Peyer's patch (tissue), 4 donors: Measurements from ENCODE around the gene CD46. TPM values are rescaled to one million over a fixed set of nuclear protein-coding genes. Genes with fewer than 3 reads are reported as not detected.

Experiments used
- DNase-seq, 3 donors: peaks; one replicate each; pipeline ENCODE4 v3.0.0-alpha.2; 2017 to 2019
- H3K27ac ChIP-seq, 4 donors: fragments of 200-600 bp; sonication (generic); one replicate each; pipeline ENCODE4 v1.5.1; 2016 to 2019
- H3K27me3 ChIP-seq, 2 donors: fragments of 200-600 bp; sonication (generic); one replicate each; pipeline ENCODE4 v1.5.1; 2019
- H3K36me3 ChIP-seq, 3 donors: fragments of 200-600 bp; sonication (generic); one replicate each; pipeline ENCODE4 v1.5.1; 2016 to 2019
- H3K4me1 ChIP-seq, 4 donors: fragments of 200-600 bp; sonication (generic); one replicate each; pipeline ENCODE4 v1.5.1; 2016 to 2019
- H3K4me3 ChIP-seq, 4 donors: fragments of 200-600 bp; sonication (generic); 1 replicate in 3 of 4; 2 replicates in 1 of 4; pipeline ENCODE4 v1.5.1; 2016 to 2019; ENCODE audit warnings: mild to moderate bottlenecking in 1 of 4
- H3K9me3 ChIP-seq, 4 donors: fragments of 200-600 bp; sonication (generic); one replicate each; pipeline ENCODE4 v1.5.1; 2016 to 2019; ENCODE audit warnings: mild to moderate bottlenecking in 1 of 4
- POLR2A ChIP-seq, 2 donors: fragments of 450-650 bp; IDR thresholded peaks; one replicate each; pipeline ENCODE4 v1.5.1; 2017; ENCODE audit warnings: antibody characterized with exemption in 2 of 2, mild to moderate bottlenecking in 2 of 2, moderate library complexity in 2 of 2
- total RNA-seq, 4 donors: library from RNA; depleted of rRNA; stranded (reverse); fragments of >200 nt; gene quantifications; one replicate each; pipeline ENCODE4 v1.1.0, GENCODE V29; 2016
- TF ChIP-seq, protein P1 (sequence below), 6 experiments: fragments of 450-650 bp in 4 of 6; fragments of 200-600 bp in 2 of 6; sonication (generic) in 1 of 6; IDR thresholded peaks; one replicate each; pipeline ENCODE4 v1.5.1; 2017 to 2019; ENCODE audit warnings: antibody characterized with exemption in 6 of 6, mild to moderate bottlenecking in 3 of 6, moderate library complexity in 1 of 6

CD46 gene
- total RNA-seq, 4 donors from 2014 or later: 102 to 204 (median 176) TPM

- TF ChIP-seq POLR2A (IDR thresholded peaks at IDR 0.05): peak; percentile 77 to 84
- TF ChIP-seq, protein P1, sequence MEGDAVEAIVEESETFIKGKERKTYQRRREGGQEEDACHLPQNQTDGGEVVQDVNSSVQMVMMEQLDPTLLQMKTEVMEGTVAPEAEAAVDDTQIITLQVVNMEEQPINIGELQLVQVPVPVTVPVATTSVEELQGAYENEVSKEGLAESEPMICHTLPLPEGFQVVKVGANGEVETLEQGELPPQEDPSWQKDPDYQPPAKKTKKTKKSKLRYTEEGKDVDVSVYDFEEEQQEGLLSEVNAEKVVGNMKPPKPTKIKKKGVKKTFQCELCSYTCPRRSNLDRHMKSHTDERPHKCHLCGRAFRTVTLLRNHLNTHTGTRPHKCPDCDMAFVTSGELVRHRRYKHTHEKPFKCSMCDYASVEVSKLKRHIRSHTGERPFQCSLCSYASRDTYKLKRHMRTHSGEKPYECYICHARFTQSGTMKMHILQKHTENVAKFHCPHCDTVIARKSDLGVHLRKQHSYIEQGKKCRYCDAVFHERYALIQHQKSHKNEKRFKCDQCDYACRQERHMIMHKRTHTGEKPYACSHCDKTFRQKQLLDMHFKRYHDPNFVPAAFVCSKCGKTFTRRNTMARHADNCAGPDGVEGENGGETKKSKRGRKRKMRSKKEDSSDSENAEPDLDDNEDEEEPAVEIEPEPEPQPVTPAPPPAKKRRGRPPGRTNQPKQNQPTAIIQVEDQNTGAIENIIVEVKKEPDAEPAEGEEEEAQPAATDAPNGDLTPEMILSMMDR (IDR thresholded peaks at IDR 0.05): peak; percentile 60 to 97 (median 94)
- Histone ChIP-seq H3K4me1 (peaks cover 0 to 68% (median 39%) of the 10 kb centered on the region in 4 donors), H3K36me3 (peaks cover 0 to 8% (median 0%) of the 10 kb centered on the region in 3 donors)
Observed at GRCh38 chr1:207823880-207824566, 72.2 kb downstream of the CD46 start.

DNA sequence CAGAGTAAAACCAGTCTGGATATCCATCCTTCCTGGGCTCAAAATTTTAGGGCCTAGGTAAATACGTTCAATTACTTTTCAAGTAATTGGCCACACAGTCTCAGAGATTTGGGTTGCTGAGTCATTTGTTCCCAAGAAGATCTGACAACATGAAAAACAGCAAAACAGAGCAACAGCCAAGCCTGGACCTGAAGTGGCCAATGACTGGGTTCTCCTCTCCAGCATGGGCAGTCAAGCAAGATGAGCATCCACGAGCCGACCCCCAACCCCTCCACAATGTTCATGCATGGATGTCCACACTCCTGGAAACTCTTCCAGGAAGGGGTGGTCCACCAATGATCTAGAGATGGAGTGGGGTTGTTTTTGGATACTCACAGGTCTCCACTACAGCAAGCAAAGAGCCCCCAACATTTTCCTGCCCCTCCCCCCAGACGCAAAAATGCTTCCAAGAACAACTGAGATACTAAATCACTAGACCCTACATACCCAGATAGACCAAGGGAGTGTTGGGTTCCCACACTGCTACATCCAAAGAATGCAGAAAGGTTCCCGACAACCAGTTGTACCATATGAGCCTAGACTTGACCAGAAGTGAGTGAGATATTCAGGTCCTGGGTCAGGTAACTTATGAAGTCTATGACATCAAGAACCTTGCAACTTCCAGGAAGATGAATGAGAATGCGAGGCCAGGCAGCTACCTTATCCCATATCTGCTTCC lies 73.0 kb downstream of the CD46 start:
- H3K4me1 ChIP-seq: peaks cover 0 to 73% (median 38%) of the 10 kb centered on the region in 4 donors
- H3K27me3 ChIP-seq: no peaks in the 10 kb centered on the region
- no peaks in the 10 kb centered on the region for H3K36me3 ChIP-seq
- TF ChIP-seq, protein P1 (IDR thresholded peaks at IDR 0.05): no peak
- TF ChIP-seq POLR2A (IDR thresholded peaks at IDR 0.05): no peak
- H3K9me3 ChIP-seq: no peaks in the 10 kb centered on the region
- H3K27ac ChIP-seq: peak overlapping the region; percentile 93 to 99 (median 96)
- H3K4me3 ChIP-seq: peak overlapping the region in 2 of 4 donors; percentile 52 to 68
- DNase-seq: peak in 1 of 3 donors; percentile 55

More at GRCh38 chr1:207823880-207824566, 72.2 kb downstream of the CD46 start:
- H3K27ac ChIP-seq: peak overlapping the region; percentile 93 to 99 (median 96)
- H3K9me3 ChIP-seq: no peaks in the 10 kb centered on the region
- peak overlapping the region; percentile 65 to 85 (median 68) for H3K4me3 ChIP-seq
- no peaks in the 10 kb centered on the region for H3K27me3 ChIP-seq
- peak; percentile 76 to 89 (median 77) for DNase-seq

GRCh38 chr1:207825409-207825695 lies 73.5 kb downstream of the CD46 start:
- Histone ChIP-seq H3K27ac (peak overlapping the region; percentile 93 to 99 (median 96)), H3K4me1 (peaks cover 0 to 73% (median 33%) of the 10 kb centered on the region in 4 donors), H3K4me3 (peak overlapping the region in 3 of 4 donors; percentile 30 to 52 (median 45)), H3K36me3 (no peaks in the 10 kb centered on the region), H3K27me3 (no peaks in the 10 kb centered on the region), H3K9me3 (no peaks in the 10 kb centered on the region)
- DNase-seq: no peak
- TF ChIP-seq POLR2A (IDR thresholded peaks at IDR 0.05): no peak
- TF ChIP-seq, protein P1 (IDR thresholded peaks at IDR 0.05): no peak

DNA sequence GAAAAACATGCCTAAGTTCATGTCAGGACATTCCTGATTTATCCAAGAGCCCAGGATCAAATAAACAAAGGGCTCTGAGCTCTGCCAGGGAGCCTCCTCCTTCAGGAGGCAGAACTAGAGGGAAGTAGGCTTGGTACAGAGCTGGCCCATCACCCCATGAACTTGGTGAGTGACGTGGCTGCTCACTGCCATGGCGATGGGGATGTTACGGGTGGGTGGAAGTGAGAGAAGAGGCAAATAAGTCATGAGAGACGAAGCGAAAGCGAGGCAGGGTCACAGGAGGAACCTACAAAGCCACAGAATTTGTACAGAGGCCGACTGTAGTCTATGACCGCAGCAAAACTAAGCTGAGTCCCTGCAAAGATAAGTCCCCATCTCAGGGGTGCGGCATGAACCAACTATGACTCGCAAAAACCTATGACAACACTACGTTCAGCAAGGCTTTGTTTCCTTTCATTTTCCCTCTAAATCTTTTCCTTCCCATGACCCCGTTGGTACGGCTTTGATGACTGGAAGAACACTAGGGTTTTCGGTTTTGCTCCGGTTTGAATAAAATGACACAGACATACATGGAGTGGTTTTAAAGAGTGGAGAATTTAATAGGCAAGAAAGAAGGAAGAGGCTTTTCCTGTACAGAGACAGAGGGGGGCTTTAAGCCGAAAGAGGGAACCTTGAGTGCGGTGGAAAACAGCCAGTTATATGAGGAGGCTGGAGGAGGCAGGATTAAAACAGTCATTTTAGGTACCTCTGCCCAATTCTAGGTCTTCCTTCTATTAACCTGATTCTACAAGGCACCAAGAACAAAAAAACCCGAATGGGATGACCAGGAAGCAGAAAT lies 74.1 kb downstream of the CD46 start:
- TF ChIP-seq POLR2A (IDR thresholded peaks at IDR 0.05): no peak
- TF ChIP-seq, protein P1 (IDR thresholded peaks at IDR 0.05): no peak
- no peaks in the 10 kb centered on the region for H3K9me3 ChIP-seq
- peak overlapping the region; percentile 4 to 52 (median 38) for H3K4me3 ChIP-seq
- H3K36me3 ChIP-seq: no peaks in the 10 kb centered on the region
- H3K4me1 ChIP-seq: peaks cover 0 to 75% (median 31%) of the 10 kb centered on the region in 4 donors
- peak in 2 of 3 donors; percentile 93 to 95 for DNase-seq
- H3K27ac ChIP-seq: peak overlapping the region; percentile 93 to 99 (median 96)
- H3K27me3 ChIP-seq: no peaks in the 10 kb centered on the region
